Middle frontal gyrus (tissue), 1 donor: ENCODE measurements around the gene FAM111A.
"Not testable (repeated sequence)": the region's sequence is repeated elsewhere in the genome, so short reads cannot be mapped to it uniquely, and the experiment has no call there.

Source experiments
- DNase-seq: peaks from one replicate; pipeline ENCODE4 v3.0.0-alpha.2; 2015; ENCODE audit warnings: low spot score; ENCODE audit errors: extremely low spot score

FAM111A gene

GRCh38 chr11:59142530-59143507 is at the start of gene FAM111A:
Gene FAM111A (plus strand): TSS chr11:59142856. CDS start chr11:59148873, 6,017 bp downstream.
- peak; percentile 28 for DNase-seq

- not testable (repeated sequence) for DNase-seq
Measured at GRCh38 chr11:59093576-59093975, 49.1 kb upstream of the FAM111A start.

GRCh38 chr11:59095225-59095624 is 47.4 kb upstream of the FAM111A start:
- not testable (repeated sequence) for DNase-seq

- not testable (repeated sequence) for DNase-seq
Measured at GRCh38 chr11:59095972-59096575, 46.6 kb upstream of the FAM111A start.

GRCh38 chr11:59097113-59097708 is 45.4 kb upstream of the FAM111A start:
- DNase-seq: no peak

GRCh38 chr11:59097938-59098337 is 44.7 kb upstream of the FAM111A start:
- DNase-seq: not testable (repeated sequence)

- DNase-seq: no peak
Measured at GRCh38 chr11:59102259-59102765, 40.3 kb upstream of the FAM111A start.

- peak; percentile 80 for DNase-seq
Measured at GRCh38 chr11:59106363-59107336, 36.0 kb upstream of the FAM111A start, which contains the start of gene FAM111B. Gene FAM111B (plus strand): TSS chr11:59107237. CDS start chr11:59109626, 2,389 bp downstream.

GRCh38 chr11:59107721-59108120 is 34.9 kb upstream of the FAM111A start:
- DNase-seq: not testable (repeated sequence)

- no peak for DNase-seq
Measured at GRCh38 chr11:59112494-59112893, 30.2 kb upstream of the FAM111A start.

- no peak for DNase-seq
Measured at GRCh38 chr11:59114344-59114743, 28.3 kb upstream of the FAM111A start.

GRCh38 chr11:59115553-59115952 is 27.1 kb upstream of the FAM111A start:
- DNase-seq: no peak

- no peak for DNase-seq
Measured at GRCh38 chr11:59117774-59118173, 24.9 kb upstream of the FAM111A start.

GRCh38 chr11:59119826-59120225 is 22.8 kb upstream of the FAM111A start:
- DNase-seq: no peak

- DNase-seq: peak; percentile 46
Measured at GRCh38 chr11:59135648-59136461, 6.8 kb upstream of the FAM111A start.

GRCh38 chr11:59136551-59136950 is 6.1 kb upstream of the FAM111A start:
- DNase-seq: not testable (repeated sequence)

GRCh38 chr11:59137190-59137589 is 5.5 kb upstream of the FAM111A start:
- no peak for DNase-seq

- no peak for DNase-seq
Measured at GRCh38 chr11:59138643-59139042, 4.0 kb upstream of the FAM111A start.

GRCh38 chr11:59141191-59141590 is 1.5 kb upstream of the FAM111A start:
- no peak for DNase-seq
